NCI-H446 treated with DMSO at 0.1 percent for 48 hours (cell line): ENCODE measurements around the gene SPNS2.

ENCODE experiments used
- DNase-seq: peaks from one replicate; lab custom pipeline; 2025; lab: John Stamatoyannopoulos, UW

SPNS2 gene, protein sequence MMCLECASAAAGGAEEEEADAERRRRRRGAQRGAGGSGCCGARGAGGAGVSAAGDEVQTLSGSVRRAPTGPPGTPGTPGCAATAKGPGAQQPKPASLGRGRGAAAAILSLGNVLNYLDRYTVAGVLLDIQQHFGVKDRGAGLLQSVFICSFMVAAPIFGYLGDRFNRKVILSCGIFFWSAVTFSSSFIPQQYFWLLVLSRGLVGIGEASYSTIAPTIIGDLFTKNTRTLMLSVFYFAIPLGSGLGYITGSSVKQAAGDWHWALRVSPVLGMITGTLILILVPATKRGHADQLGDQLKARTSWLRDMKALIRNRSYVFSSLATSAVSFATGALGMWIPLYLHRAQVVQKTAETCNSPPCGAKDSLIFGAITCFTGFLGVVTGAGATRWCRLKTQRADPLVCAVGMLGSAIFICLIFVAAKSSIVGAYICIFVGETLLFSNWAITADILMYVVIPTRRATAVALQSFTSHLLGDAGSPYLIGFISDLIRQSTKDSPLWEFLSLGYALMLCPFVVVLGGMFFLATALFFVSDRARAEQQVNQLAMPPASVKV

DNA sequence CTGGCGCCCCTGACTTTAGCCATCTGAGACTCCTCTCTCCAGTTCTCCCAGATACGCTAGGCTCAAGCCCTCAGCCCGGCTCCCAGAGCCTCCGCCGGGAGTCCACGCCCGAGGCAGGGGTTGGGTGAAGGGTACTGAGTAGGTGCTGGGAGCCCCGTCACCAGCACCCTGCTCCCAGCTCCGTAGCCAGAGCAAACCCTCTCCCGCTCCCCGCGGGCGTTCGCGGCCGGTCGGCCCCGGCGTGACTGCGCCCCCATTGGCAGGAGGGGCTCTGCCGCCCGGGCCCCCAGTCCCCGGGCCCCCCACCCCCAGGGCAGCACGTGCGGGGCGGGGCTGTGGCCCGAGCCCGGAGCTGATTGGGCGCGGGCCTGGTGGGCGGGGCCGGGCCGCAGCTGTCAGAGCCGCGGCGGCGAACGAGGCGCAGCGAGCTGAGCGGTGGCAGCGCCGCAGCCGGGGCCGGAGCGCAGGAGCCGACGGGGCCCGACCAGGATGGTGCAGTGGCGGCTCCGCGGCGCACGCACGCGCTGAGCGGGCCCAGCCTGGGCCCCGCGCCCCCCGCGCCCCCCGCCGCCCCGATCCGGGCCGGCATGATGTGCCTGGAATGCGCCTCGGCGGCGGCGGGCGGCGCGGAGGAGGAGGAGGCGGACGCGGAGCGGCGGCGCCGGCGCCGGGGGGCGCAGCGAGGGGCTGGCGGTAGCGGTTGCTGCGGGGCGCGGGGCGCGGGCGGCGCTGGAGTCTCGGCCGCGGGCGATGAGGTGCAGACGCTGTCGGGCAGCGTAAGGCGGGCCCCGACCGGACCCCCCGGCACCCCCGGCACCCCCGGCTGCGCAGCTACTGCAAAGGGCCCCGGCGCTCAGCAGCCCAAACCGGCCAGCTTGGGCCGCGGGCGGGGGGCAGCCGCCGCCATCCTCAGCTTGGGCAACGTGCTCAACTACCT is at the start of gene SPNS2:
Gene SPNS2 (plus strand): TSS at position 421 of the 937 bp plus-strand sequence. CDS start 167 bp downstream, at position 588.
- no peak for DNase-seq

DNA sequence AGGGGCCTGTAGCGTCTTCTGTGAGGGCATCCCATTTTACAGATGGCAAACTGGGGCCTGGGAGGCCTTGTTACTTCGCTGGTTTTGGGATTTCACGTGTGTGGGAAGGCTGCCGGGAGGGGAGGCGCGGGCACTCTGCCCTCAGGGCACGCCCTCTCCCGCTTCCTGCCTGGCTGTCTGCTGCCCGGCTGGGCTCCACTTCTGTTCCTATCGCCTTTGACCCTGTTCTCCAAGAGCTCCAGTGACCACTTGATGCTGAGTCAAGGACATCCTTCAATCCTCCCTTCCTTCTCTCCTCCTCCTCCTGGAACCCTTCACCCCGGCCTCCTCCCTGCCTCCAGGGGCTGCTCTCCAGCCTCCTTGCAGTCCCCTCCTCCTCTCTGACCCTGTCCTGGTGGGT is 48.9 kb upstream of the SPNS2 start:
- no peak for DNase-seq

DNA sequence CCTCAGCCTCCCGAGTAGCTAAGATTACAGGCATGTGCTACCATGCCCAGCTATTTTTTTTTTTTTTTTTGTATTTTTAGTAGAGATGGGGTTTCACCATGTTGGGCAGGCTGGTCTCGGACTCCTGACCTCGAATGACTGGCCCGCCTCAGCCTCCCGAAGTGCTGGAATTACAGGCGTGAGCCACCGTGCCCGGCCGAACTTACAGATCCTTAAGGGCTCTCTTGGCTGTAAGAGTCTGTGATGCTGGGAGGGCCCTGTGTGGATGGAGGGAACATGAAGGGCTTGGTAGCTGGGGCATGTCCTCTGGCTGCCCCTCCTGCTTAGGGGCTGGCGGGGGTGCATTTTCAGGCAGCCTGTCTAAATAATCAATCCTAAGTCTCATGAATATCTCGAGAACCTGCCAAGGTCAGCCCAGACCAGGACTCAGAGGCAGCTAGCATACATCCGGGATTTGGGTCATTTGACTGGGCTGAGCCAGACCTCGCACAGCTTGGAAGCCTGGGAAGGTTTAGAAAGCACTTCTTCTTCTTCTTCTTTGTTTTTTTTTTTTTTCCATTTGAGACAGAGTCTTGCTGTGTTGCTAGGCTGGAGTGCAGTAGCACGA is 47.9 kb upstream of the SPNS2 start:
- no peak for DNase-seq

DNA sequence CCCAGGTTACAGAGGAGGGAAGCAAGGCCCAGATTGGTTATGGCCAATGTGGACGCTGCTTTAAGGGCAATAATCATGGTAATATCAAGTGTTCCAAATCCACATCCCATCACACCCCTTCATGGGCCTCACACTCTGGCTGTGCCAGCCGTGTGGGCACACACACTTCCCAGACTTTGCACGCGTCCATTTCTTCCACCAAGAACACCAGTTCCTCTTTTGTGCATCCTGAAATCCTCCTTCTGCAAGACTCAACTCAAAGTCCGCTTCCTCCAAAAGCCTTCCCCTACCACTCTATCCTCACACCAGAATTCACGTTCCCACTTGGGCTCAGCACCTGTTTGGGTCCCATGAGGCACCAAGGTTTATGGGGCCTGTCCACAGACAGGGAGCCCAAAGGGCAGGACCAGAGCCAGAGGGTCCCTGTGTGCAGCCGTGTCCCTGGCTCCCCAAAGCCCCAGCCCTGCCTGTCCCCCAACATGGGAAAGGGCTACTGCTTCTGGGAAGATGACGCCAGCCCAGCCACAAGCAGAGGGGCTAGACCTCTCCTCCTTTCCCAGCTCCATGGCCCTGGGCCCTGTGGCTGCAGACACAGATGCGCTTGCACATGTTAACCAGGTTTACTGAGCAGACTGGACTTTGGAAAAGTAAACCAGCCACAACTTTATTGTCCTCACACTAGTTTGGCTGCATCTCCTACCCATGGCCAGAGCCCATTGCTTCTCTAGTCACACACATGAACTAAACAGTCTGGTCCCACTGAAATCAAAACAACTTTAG is 44.7 kb upstream of the SPNS2 start:
- DNase-seq: no peak

DNA sequence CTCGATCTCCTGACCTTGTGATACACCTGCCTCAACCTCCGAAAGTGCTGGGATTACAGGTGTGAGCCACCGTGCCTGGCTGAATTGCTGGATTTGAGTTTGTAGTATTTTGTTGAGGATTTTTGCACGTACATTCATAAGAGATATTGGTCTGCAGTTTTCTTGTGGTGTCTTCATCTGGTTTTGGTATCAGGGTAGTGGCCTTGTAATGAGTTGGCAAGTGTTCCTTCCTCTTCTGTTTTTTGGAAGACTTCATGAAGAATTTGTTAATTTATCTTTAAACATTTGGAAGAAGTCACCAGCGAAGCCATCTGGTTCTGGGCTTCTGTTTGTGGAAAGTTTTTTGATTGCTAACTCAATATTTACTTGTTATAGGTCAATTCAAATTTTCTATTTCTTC is 38.0 kb upstream of the SPNS2 start:
- no peak for DNase-seq

DNA sequence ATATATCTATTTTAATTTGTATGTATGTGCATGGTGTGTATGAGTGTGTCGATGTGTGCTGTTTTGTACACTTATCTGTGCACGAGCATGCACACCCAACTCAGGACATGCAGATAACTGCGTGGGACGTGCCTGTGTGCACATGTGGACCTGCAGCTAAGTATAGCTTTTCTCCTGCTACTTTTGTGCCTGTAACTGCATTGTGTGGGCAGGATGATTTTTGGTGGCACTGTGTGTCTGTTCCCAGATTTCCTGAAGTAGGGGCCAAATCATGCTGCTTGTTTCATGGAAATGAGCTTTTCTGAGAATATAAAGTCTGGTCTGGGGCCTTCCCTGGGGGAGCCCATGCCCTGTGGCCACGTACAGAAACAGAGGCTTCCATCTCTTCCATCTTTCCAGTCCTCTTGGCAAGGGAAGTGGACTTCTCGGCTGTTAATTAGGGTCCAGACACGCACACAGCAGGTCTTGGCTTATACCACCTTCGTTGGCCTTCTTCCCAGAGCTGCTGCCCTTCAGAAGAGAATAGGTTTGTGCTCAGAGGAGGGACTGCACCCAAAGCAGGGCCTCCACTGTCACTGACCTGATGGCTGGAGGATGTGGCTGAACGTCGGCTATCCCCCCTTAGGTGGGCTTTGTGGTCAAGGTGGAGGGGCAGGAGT is 34.7 kb upstream of the SPNS2 start:
- DNase-seq: peak; percentile 76

DNA sequence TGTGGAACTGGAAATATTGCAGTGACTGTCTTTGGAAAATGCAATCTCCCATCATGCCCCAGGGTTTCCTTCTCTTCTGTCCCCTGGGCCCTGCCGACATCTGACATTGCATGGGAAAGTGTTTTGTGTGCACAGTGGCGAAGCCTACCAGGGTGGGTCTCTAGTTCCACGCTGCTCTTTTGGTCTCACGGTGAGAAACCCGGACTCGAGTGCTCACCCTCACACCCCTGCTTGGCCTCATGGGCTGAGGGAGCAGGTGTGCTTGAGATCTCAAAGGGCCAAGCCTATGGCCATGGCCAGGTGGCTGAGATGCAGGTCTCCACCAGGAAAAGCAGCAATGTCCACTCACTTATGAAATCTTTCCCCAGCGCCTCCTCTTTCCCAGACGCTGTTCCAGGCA is 32.9 kb upstream of the SPNS2 start:
- DNase-seq: no peak

DNA sequence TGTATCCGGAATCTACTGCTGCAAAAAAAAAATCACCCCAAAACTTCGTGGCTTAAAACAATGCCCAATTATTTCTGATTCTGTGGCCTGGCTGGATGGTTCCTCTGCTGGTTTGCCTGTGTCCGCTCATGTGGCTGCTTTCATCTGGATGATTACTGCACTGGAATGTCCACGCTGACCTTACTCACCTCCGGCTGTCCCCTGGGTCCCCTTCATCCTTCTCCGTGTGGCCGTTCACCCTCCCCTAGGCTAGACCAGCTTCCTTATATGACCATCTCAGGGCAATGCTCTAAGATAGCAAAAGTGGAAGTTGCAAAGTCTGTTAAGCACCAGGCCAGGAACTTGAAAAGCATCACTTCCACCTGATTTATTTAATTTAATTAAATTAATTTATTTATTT is 31.4 kb upstream of the SPNS2 start:
- DNase-seq: no peak

DNA sequence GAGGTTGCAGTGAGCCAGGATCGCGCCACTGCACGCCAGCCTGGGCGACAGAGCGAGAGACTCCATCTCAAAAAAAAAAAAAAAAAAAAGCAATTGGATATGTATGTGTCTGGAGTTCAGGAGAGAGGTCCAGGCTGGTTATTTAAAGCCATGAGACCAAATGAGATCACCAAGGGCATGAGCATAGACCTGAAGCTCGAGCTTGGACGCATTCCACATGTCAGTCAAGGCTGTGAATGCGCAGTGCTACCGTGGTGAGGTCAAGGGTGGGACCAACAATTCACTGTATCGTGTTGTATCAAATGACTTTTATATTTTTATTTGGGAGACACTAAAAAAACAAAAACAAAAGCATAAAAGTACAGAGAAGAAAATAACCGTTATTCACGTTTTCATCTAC is 29.1 kb upstream of the SPNS2 start:
- DNase-seq: no peak

DNA sequence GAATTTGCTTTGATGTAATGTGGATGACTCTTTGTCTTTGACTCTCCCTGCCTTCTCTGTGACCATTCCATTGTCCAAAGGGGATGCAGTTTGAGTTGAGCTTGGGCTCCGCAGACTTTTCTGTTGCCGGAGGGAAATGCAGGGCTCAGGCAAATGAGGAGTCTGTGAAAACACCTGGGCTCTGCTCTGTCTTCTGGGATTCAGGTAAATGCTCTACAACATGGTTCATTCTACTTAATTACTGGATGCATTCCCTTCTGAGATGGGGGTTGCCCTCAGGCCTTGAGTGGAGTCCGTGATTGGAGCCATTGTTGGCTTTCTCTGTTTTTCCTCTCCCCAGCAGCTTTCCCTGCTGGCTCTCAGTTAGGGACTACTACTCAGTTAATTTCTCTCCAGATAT is 26.4 kb upstream of the SPNS2 start:
- DNase-seq: no peak

DNA sequence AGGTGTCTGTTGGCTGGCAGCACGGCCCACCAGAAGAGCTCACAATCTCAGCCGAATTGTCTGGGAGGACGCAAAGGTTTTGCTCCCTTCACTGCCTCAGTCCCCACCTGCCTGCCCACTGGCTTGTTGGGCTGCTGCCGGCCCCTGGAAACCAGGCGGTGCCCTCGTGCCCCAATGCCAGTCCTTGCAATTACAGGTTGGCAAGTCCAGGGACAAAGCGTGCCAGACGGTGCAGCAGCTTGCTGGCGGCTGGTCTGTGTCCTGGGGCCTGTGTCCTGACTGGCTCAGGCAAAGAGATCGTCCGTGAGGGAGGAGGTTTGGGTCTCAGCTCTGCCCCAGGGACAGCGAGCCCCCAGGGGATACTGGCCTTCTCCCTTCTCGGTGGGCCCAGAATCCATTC is 24.6 kb upstream of the SPNS2 start:
- DNase-seq: no peak

DNA sequence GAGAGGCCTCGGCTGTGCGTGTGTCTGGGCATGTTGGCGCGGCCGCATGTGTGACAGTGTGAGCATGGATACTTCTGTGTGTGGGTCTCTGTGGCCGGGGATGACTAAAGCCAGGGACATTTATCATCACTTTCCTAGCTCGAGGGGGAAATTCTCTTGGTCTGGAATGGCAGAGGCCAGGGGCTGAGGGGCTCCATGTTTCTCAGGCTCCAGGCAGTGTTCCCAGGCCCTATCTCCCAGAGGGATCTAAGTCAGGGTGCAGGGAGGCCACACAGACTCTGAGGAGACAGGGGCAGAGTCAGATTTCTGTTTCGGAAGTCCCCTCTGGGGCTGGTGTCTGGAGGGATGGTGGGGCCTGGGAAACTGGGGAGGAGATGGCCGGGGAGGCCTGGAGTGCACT is 23.7 kb upstream of the SPNS2 start:
- no peak for DNase-seq

DNA sequence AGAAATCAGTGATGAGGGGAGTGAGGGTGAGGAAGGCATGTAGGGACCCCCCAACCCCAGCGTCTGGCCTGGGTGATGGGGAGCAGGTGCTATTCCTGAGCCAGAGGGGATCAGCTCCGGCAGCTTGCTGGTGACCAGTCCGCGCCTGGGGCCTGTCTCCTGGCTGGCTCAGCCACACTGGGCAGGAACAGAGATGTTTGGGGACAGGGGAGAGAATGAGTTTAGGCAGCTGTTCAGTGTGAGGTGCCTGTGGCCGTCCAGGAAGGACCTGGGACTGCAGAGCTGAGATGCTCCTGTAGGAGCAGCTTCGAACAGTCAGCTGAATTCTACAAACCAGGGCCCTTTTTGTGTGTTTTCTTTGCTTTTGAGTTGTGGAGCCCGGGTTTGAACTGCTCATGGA is 23.2 kb upstream of the SPNS2 start:
- no peak for DNase-seq

DNA sequence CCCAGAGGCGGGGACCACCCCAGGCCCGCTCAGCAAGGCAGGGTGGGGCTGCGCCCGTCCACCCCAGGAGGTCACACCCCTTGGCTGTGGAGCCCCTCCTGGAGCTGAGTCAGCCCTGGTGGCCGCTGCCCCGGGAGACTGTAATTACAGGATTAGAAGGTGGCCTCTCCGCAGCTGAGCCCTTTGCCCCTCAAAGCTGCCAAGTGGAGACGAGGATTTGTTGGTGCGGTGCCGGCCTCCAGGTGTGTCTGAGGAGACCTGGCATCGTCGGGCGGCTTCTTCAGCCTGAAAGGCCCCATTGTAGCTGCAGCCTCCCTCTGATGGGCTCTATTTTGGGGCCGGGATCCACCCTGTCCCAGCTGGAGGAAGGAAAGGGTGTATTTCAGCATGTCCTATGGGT is 22.7 kb upstream of the SPNS2 start:
- no peak for DNase-seq

DNA sequence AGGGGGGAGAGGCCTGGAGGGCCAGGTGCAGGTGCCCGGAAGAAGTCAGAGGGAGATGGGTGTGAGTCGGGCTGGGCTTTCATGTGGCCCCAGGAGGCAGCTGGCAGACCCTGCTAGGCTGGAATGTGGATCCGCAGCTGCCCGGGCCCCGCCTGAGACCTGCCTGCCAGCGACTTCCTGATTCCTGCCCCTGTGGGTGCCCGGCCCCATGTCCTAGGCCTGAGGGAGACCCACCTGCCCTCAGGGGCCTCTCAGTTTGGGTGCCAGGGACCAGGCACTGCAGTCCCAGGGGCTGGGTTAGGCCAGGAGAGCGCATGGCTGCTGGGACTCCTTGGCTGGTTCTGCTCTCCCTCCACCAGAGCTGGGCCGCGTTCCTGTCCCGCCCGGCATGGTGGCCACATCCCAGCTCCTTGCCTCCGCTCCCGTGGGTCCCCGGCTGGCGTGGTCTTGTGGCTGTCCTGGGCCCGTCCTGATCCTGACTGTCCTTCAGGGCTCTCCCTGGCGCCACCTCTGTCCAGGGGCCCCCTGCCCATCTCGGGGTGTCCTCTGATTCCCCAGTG is 22.1 kb upstream of the SPNS2 start:
- DNase-seq: no peak

DNA sequence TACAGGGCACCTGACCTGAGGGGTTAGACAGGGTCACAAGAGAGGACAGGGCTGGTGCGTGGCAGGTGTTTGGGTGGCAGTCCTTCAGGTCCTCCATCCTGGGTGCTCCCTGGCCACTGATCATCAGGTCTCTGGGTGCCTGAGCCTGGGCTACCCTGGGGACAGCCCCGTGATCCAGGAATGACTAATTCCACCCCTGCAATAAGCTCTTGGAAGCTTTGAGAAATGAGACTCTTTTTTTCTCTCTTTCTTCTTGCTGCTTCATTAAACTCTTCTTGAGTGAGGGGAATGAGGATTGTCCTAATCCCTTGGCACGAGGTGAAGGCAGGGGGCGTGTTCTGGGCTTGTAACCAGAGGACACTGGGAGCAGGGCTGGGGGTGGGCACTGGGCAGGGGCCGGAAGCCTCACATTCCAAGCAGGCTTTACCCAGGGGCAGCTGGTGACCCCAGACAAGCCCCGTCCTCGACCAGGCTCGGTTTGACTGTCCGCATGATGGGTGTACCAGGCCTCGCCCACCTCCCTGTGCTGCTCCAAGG is 21.4 kb upstream of the SPNS2 start:
- DNase-seq: no peak

DNA sequence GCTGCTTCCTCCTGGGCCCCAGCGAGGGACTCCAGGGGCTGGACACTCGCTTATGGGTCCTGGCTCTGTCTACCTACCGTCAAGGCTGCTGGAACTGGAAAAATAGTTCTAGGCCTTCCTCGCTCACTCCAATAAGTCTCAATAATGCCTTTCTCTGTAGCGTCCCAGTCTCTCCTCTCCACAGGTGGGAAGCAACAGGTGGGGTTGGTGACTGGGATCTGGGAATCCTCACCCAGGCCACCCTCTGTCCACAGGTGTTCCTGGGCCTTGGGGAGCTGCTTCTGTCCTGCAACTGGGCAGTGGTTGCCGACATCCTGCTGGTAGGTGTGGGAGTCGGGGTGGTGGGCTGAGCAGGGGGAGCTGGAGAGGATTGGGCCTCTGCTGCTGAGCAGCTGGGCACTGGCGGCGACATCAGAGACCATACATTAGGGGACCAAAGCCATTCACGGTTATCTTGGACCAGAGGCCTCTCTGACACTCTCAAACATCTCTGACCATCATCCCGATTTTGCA is 20.3 kb upstream of the SPNS2 start:
- no peak for DNase-seq

DNA sequence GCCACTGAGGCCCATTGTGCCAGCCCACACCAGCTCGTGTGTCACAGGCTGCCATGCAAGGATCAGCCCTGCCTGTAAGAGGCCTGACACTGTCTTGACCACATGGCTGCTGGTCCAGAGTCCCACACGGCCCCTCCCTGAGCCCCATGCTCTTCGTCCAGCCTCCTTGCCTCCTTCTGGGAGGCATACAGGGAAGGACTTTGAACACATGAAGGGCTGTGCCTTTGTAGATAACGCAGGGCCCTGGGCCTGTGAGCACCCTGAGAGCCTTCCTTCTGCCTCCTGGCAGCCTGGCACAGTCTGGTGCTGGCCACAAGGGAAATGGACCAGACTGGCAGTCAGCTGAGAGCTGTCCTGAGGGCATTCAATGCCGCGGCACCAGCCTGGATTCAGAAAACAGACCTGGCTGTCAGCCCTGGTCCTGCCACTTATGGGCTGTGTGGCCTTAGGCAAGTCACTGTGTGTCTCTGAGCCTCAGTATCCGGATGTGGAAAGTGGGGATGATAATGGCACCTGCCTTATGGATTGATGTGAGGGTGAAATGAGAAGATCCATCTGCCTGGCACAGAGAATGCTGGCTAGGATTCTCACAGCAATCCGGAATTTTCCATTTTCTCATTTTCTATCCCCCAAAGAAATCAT is 19.2 kb upstream of the SPNS2 start:
- no peak for DNase-seq

DNA sequence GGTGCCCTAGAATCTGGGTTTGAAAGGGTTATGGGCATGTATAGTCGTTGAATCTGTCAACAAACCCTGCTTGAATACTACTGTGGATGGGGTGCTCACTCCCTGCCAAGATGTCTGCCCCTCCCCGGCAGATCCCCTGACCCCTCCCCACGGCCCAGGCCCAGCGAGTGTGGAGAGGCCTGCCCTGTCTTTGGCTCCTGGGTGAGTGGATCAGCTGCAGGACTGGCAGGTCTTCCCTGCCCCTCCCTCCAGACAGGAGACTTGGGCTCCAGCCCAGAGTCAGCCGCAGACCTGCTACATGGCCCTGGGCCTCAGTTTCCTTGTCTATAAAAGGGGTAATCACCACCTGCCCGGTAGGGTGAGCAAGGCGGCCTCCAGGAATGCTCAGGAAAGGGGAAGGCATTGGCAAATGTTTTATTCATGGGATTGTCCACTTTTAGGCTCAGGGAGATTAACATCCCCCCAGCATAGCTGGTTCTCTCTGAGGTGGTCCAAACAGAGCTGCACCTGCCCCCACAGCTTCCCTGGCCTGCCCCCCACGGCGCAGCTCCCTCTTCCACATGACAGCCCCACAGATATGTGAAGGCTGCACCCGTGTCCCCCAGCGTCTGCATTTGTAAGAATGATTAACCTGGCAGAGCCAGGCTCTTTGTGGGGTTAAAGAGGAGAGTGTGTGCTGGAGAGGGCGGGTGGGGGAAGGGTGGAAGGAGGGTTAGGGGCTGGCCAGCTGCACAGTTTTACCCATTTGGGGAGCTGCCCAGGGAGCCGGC is 18.5 kb upstream of the SPNS2 start:
- no peak for DNase-seq
